ENCODE measurements around the gene ARRDC5.
A peak's percentile ranks its signal among the peaks of the same experiment; 100 is the strongest.
"Not testable (repeated sequence)": the region's sequence is repeated elsewhere in the genome, so short reads cannot be mapped to it uniquely, and the experiment has no call there.

The ARRDC5 gene

GRCh38 chr19:4867534-4868285 is 35.0 kb downstream of the ARRDC5 start, which contains the start of gene PLIN3:
TSS of gene PLIN3 (minus strand) at chr19:4867667. CDS start at chr19:4861394, 6,273 bp downstream.
- DNase-seq, result peak; percentile 41

- no peak for DNase-seq
Observed at GRCh38 chr19:4866595-4867424, 35.9 kb downstream of the ARRDC5 start.

- no peak for DNase-seq
Observed at GRCh38 chr19:4861147-4861546, 41.5 kb downstream of the ARRDC5 start.

- no peak for DNase-seq
Observed at GRCh38 chr19:4859697-4860096, 43.0 kb downstream of the ARRDC5 start.

- DNase-seq, result not testable (repeated sequence)
Observed at GRCh38 chr19:4856468-4856867, 46.2 kb downstream of the ARRDC5 start.

- DNase-seq, result not testable (repeated sequence)
Observed at GRCh38 chr19:4853506-4853905, 49.2 kb downstream of the ARRDC5 start.

- no peak for DNase-seq
Observed at GRCh38 chr19:4852484-4852883, 50.2 kb downstream of the ARRDC5 start.

- peak; percentile 69 for DNase-seq
Observed at GRCh38 chr19:4851551-4852290, 51.0 kb downstream of the ARRDC5 start.

GRCh38 chr19:4849019-4849418 is 53.7 kb downstream of the ARRDC5 start:
- DNase-seq, result peak; percentile 63

GRCh38 chr19:4847190-4847973 is 55.3 kb downstream of the ARRDC5 start:
- DNase-seq, result no peak

GRCh38 chr19:4845975-4846374 is 56.7 kb downstream of the ARRDC5 start:
- not testable (repeated sequence) for DNase-seq

GRCh38 chr19:4844348-4845179 is 58.1 kb downstream of the ARRDC5 start:
- no peak for DNase-seq

GRCh38 chr19:4843647-4843965 is 59.1 kb downstream of the ARRDC5 start:
- DNase-seq, result no peak

Data from NCI-H2029 treated with DMSO at 0.1 percent for 48 hours (cell line).